Measurements from ENCODE around the gene TBC1D17. TPM values are rescaled to one million over a fixed set of nuclear protein-coding genes. Genes with fewer than 3 reads are reported as not detected.
A peak's percentile ranks its signal among the peaks of the same experiment; 100 is the strongest.

The TBC1D17 gene
- total and polyA plus RNA-seq, 10 of the 15 experiments (the other 5 are each of a cell fraction or from before 2014, with no cell fraction given): 0.42 to 20.4 (median 11.2) TPM

DNA sequence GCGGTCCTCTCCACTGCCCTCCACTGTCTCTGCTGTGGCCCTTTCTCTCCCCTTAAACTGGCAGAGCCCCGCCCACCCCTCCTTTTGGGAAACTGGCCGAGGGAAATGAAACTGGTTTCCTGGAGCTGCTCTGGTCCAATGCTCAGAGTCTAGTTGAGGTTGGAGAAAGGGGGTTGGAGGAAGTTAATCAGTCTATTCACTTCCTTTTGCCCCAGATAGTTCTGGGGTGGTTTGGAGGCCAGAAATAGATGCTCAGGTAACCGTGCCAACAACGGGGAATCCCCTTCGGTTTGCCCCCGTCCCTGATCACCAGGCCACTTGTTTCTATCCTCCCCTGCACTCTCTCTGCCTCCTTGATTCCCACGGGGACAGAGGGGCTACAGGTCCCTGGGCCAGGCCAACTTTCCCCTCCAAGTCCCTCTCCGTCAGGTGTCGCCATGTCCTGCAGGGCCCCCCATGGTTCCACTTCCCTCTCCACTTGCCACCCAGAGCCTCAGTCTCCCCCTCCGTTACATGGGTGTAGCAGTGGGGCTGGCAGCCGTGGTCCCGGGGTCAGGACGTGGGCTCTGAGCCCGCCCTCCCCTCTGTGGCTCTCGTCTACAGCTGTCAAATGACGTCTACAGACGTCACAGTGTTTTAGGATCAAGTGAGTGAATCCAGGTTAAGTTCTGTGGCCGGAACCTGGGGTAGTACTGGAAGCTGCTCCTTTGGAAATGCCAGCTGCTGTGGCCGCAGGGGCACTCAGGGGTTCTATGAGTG lies 19.5 kb downstream of the TBC1D17 start, which contains the start of gene IL4I1 (continued):
- TF ChIP-seq CBFB (IDR thresholded peaks at IDR 0.05; ENCODE audit: low read depth) (no peak), SRF (IDR thresholded peaks at IDR 0.05; ENCODE audit: low read depth in 2 of 2, low read length in 2 of 2) (no peak), BCL11A (IDR thresholded peaks at IDR 0.05; ENCODE audit: low read depth, low read length) (peak; percentile 73; the same call in 1 of the 2 replicates), SMARCA5 (IDR thresholded peaks at IDR 0.05) (peak; percentile 98), SMAD1 (IDR thresholded peaks at IDR 0.05; ENCODE audit: low read depth, partially characterized antibody) (no peak), CEBPB (IDR thresholded peaks at IDR 0.05; ENCODE audit: borderline replicate concordance in 1 of 2, low read depth in 2 of 2, low read length in 2 of 2) (no peak), SMC3 (IDR thresholded peaks at IDR 0.05; ENCODE audit: borderline replicate concordance, low read length) (peak; percentile 16; the same call in 1 of the 2 replicates), FOXM1 (IDR thresholded peaks at IDR 0.05; ENCODE audit: low read depth, low read length) (peak; percentile 90; the same call in 1 of the 2 replicates), PAX5 (IDR thresholded peaks at IDR 0.05; ENCODE audit: borderline replicate concordance, low read depth, low read length) (peak; percentile 70), CREB1 (IDR thresholded peaks at IDR 0.05; ENCODE audit: low read depth) (peak; percentile 93), ZBED1 (IDR thresholded peaks at IDR 0.05; ENCODE audit: borderline replicate concordance) (peak; percentile 22; the same call in 1 of the 2 replicates), NBN (IDR thresholded peaks at IDR 0.05) (peak; percentile 34), ZNF622 (IDR thresholded peaks at IDR 0.05) (no peak), STAT3 (IDR thresholded peaks at IDR 0.05; ENCODE audit: low read depth, low read length) (no peak), SUPT20H (IDR thresholded peaks at IDR 0.05; ENCODE audit: borderline replicate concordance, control insufficient read depth, low read depth, low read length) (no peak), EZH2 (IDR thresholded peaks at IDR 0.05; ENCODE audit: borderline replicate concordance, control insufficient read depth, low read depth, low read length) (no peak), EP300 (IDR thresholded peaks at IDR 0.05; ENCODE audit: borderline replicate concordance in 1 of 2, control insufficient read depth in 1 of 2, low read depth in 2 of 2, low read length in 2 of 2) (peak; percentile 42 to 81; a peak in 3 of 4 replicates), SIX5 (IDR thresholded peaks at IDR 0.05; ENCODE audit: low read depth, low read length, severe bottlenecking) (no peak)
- TF ChIP-seq, protein P1, sequence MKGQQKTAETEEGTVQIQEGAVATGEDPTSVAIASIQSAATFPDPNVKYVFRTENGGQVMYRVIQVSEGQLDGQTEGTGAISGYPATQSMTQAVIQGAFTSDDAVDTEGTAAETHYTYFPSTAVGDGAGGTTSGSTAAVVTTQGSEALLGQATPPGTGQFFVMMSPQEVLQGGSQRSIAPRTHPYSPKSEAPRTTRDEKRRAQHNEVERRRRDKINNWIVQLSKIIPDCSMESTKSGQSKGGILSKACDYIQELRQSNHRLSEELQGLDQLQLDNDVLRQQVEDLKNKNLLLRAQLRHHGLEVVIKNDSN (IDR thresholded peaks at IDR 0.05; ENCODE audit: borderline replicate concordance, extremely low read length, insufficient read depth, low read depth, low read length): no peak
- TF ChIP-seq, protein P2, sequence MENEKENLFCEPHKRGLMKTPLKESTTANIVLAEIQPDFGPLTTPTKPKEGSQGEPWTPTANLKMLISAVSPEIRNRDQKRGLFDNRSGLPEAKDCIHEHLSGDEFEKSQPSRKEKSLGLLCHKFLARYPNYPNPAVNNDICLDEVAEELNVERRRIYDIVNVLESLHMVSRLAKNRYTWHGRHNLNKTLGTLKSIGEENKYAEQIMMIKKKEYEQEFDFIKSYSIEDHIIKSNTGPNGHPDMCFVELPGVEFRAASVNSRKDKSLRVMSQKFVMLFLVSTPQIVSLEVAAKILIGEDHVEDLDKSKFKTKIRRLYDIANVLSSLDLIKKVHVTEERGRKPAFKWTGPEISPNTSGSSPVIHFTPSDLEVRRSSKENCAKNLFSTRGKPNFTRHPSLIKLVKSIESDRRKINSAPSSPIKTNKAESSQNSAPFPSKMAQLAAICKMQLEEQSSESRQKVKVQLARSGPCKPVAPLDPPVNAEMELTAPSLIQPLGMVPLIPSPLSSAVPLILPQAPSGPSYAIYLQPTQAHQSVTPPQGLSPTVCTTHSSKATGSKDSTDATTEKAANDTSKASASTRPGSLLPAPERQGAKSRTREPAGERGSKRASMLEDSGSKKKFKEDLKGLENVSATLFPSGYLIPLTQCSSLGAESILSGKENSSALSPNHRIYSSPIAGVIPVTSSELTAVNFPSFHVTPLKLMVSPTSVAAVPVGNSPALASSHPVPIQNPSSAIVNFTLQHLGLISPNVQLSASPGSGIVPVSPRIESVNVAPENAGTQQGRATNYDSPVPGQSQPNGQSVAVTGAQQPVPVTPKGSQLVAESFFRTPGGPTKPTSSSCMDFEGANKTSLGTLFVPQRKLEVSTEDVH (IDR thresholded peaks at IDR 0.05; ENCODE audit: low read depth, partially characterized antibody): no peak
- TF ChIP-seq, protein P3, sequence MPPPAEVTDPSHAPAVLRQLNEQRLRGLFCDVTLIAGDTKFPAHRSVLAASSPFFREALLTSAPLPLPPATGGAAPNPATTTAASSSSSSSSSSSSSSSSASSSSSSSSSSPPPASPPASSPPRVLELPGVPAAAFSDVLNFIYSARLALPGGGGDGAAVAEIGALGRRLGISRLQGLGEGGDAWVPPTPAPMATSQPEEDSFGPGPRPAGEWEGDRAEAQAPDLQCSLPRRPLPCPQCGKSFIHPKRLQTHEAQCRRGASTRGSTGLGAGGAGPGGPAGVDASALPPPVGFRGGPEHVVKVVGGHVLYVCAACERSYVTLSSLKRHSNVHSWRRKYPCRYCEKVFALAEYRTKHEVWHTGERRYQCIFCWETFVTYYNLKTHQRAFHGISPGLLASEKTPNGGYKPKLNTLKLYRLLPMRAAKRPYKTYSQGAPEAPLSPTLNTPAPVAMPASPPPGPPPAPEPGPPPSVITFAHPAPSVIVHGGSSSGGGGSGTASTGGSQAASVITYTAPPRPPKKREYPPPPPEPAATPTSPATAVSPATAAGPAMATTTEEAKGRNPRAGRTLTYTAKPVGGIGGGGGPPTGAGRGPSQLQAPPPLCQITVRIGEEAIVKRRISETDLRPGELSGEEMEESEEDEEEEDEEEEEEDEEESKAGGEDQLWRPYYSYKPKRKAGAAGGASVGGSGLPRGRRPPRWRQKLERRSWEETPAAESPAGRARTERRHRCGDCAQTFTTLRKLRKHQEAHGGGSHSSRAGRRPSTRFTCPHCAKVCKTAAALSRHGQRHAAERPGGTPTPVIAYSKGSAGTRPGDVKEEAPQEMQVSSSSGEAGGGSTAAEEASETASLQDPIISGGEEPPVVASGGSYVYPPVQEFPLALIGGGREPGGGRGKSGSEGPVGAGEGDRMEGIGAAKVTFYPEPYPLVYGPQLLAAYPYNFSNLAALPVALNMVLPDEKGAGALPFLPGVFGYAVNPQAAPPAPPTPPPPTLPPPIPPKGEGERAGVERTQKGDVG (CRISPR knock-in tag; IDR thresholded peaks at IDR 0.05): no peak
- TF ChIP-seq, protein P4, sequence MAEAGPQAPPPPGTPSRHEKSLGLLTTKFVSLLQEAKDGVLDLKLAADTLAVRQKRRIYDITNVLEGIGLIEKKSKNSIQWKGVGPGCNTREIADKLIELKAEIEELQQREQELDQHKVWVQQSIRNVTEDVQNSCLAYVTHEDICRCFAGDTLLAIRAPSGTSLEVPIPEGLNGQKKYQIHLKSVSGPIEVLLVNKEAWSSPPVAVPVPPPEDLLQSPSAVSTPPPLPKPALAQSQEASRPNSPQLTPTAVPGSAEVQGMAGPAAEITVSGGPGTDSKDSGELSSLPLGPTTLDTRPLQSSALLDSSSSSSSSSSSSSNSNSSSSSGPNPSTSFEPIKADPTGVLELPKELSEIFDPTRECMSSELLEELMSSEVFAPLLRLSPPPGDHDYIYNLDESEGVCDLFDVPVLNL (IDR thresholded peaks at IDR 0.05; ENCODE audit: low read depth, low read length): no peak
